RWPE2 (cell line): ENCODE results near the gene MSH2.

Experiments used
- ATAC-seq: fragments of 200-7000 bp; cut with Tn5 transposase; 3 replicates; pipeline ENCODE4 v1.9.1; 2021; ENCODE audit warnings: low read depth
- DNase-seq: peaks from one replicate; pipeline ENCODE4 v3.0.0-alpha.2; 2020; ENCODE audit warnings: low spot score
- H3K27ac ChIP-seq: fragments of 450-650 bp; 2 replicates; pipeline ENCODE4 v1.5.1; 2017; ENCODE audit warnings: mild to moderate bottlenecking; ENCODE audit not compliant: poor library complexity, severe bottlenecking
- H3K27me3 ChIP-seq: fragments of 250-450 bp; sonication (Bioruptor Pico); 2 replicates; pipeline ENCODE4 v1.5.1; 2021; ENCODE audit warnings: mild to moderate bottlenecking, moderate library complexity; ENCODE audit not compliant: insufficient read depth, poor library complexity, severe bottlenecking
- H3K36me3 ChIP-seq: fragments of 250-450 bp; sonication (Bioruptor Pico); 2 replicates; pipeline ENCODE4 v1.5.1; 2020; ENCODE audit warnings: low read depth, mild to moderate bottlenecking, moderate library complexity
- H3K4me1 ChIP-seq: fragments of 250-450 bp; sonication (Bioruptor Pico); 2 replicates; pipeline ENCODE4 v1.5.1; 2021; ENCODE audit warnings: mild to moderate bottlenecking, moderate library complexity; ENCODE audit not compliant: insufficient read depth, poor library complexity, severe bottlenecking
- H3K4me3 ChIP-seq: fragments of 250-450 bp; sonication (Bioruptor Pico); 2 replicates; pipeline ENCODE4 v1.5.1; 2021; ENCODE audit warnings: mild to moderate bottlenecking, moderate library complexity; ENCODE audit not compliant: severe bottlenecking
- H3K9me3 ChIP-seq: fragments of 250-450 bp; sonication (Bioruptor Pico); 2 replicates; pipeline ENCODE4 v1.5.1; 2021; ENCODE audit warnings: mild to moderate bottlenecking, moderate library complexity; ENCODE audit not compliant: severe bottlenecking
- CTCF ChIP-seq: fragments of 450-650 bp; IDR thresholded peaks from one replicate; pipeline ENCODE4 v1.5.1; 2017; ENCODE audit warnings: mild to moderate bottlenecking, moderate library complexity; ENCODE audit not compliant: poor library complexity, severe bottlenecking

MSH2 gene

DNA sequence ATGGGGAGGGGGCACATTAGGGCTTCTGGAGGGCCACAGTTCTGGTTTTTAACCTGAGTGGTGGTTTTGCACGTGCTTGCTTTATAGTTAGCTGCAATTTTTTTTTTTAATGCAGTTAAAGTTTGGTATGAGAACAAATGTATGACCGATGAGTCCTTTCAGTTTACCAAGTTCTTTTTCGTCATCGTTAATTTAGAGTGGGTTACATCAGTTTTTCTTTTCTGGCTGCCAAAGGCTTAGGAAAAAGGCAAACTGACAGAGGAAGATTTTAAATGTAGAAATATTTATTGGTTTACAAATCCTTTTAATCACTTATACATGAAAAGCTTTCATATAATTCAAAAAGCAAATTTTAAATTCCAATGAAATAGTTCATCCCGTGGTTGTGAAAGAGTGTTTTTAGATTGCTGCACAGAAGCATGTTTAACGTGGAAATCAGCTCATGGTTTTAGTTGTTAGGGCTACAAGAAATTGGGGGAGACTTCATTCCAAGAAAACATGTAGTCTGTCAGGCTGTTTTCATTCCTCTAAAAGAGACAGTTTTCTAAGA, 82.9 kb downstream of the MSH2 start:
- Histone ChIP-seq H3K4me3 (no peak overlapping the region), H3K27me3 (no peaks in the 10 kb centered on the region), H3K36me3 (peaks cover 30% of the 10 kb centered on the region), H3K4me1 (peaks cover 26% of the 10 kb centered on the region), H3K9me3 (no peaks in the 10 kb centered on the region), H3K27ac (no peak overlapping the region)
- TF ChIP-seq CTCF: no peak
- DNase-seq: no peak
- no peak for ATAC-seq

- no peaks in the 10 kb centered on the region for H3K9me3 ChIP-seq
- no peaks in the 10 kb centered on the region for H3K27me3 ChIP-seq
- TF ChIP-seq CTCF: no peak
- DNase-seq (no peak), ATAC-seq (no peak)
- H3K4me1 ChIP-seq: peaks cover 26% of the 10 kb centered on the region
- H3K27ac ChIP-seq: no peak overlapping the region
- H3K4me3 ChIP-seq: no peak overlapping the region
- H3K36me3 ChIP-seq: peaks cover 24% of the 10 kb centered on the region
These were observed 84.0 kb downstream of the MSH2 start for GRCh38 chr2:47486841-47487497.

GRCh38 chr2:47487498-47487875, 84.5 kb downstream of the MSH2 start:
- H3K4me1 ChIP-seq: peaks cover 26% of the 10 kb centered on the region
- H3K4me3 ChIP-seq: no peak overlapping the region
- ATAC-seq (no peak), DNase-seq (no peak)
- H3K27me3 ChIP-seq: no peaks in the 10 kb centered on the region
- no peaks in the 10 kb centered on the region for H3K9me3 ChIP-seq
- peaks cover 19% of the 10 kb centered on the region for H3K36me3 ChIP-seq
- H3K27ac ChIP-seq: no peak overlapping the region
- no peak for TF ChIP-seq CTCF

DNA sequence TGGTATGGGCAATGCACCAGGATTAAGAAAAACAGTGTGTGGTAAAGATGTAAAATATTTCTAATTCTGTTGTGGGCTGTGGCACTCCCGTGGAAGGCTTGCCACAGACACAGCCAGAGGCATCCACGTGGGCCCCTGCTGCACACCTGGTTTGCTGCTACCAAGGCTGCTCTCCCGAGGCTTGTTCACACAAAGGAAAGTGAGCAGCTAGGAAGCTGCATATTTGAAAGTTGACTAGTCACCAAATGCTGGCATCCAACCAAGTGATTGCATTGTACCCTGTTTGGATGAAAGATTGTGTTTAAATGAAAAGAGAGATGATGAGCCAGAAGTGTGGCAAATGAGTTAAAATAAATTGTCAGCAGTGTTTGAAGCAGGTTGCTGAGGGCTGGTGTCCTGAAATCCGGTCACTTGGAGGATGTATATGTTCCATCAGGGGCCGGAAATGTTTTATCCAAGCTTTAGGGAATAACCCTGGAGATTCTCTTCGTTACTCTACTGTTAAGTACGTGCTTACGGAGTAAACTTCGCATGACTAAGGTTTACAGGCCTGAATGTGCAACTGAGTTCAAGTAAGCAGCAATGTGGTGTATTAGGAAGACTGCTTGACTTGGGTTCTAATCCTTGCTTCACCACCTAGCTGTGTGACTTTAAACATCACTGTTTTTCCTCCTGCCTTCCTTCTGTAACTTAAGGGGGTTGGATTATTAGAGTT, 86.1 kb downstream of the MSH2 start:
- Histone ChIP-seq H3K27ac (peak overlapping the region; percentile 65), H3K4me1 (peaks cover 26% of the 10 kb centered on the region), H3K36me3 (peaks cover 5% of the 10 kb centered on the region), H3K4me3 (no peak overlapping the region), H3K27me3 (no peaks in the 10 kb centered on the region), H3K9me3 (no peaks in the 10 kb centered on the region)
- peak; percentile 85 for DNase-seq
- no peak for TF ChIP-seq CTCF
- peak; percentile 98 for ATAC-seq

DNA sequence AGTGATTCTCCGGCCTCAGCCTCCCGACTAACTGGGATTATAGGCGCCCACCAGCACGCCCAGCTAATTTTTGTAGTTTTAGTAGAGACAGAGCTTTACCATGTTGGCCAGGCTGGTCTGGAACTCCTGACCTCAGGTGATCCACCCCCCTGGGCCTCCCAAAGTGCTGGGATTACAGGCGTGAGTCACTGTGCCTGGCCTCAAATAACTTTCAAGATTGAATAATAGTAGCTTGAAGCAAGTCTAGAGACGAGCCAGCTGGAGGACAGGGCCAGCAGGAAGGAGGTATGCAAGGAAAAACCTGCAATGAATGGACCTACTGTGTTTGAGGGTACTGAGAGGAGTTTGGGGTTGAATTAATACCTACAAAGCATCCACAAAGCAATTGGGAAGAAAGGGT, 87.5 kb downstream of the MSH2 start:
- Histone ChIP-seq H3K4me1 (peaks cover 26% of the 10 kb centered on the region), H3K4me3 (no peak overlapping the region), H3K36me3 (no peaks in the 10 kb centered on the region), H3K27ac (peak overlapping the region; percentile 65), H3K9me3 (no peaks in the 10 kb centered on the region), H3K27me3 (no peaks in the 10 kb centered on the region)
- DNase-seq: no peak
- no peak for TF ChIP-seq CTCF
- ATAC-seq: no peak
